ENCODE data around the gene DNMT3A.

The DNMT3A gene

GRCh38 chr2:25324905-25325592, 16.7 kb downstream of the DNMT3A start:
- no peak for DNase-seq (ENCODE audit: low spot score)

DNA sequence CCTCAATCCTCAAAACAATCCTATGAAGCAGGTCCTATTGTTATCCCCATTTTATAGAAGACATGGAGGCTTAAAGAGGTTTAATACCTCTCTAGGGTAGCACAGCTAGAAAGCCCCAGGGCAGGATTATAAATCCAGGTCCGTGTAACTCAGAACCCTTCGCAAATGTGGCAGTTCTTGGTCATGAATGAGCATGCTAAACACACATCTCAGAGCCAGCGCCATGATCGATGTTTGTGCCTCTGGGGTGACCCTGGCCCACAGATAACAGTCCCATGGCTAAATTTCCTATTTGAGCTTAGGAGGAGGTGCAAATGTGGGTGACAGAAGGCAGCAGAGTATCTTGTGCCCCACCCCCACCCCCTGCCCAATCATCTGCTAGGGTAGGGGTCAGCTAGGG, 17.5 kb downstream of the DNMT3A start:
- no peak for DNase-seq (ENCODE audit: low spot score)

DNA sequence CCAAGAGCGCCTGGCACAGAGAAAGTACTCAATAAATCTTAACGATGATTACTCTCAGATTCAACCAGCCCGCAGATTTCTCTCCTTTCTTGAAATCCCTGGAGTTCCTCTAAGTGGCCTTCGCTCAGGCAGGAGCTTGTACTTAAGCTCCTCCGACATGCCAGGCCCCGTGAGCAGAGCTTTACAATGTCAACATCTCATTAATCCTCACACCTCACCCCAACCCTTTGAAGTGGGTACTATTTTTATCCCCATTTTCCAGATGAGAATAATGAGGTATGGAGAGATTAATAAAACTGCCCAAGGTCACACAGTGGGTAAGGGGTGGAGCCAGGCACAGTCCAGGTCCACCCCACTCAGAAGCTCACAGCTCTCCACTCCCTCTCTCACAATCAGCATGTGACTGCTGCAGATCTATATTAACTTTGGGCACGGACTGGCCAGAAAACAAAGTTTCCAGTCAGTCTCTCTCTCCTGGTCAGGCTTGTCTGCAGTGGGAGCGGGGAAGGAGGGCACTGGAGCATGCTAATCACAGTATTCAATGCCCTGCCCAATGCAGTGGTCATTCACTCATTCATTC, 18.0 kb downstream of the DNMT3A start:
- DNase-seq (ENCODE audit: low spot score) = no peak

DNA sequence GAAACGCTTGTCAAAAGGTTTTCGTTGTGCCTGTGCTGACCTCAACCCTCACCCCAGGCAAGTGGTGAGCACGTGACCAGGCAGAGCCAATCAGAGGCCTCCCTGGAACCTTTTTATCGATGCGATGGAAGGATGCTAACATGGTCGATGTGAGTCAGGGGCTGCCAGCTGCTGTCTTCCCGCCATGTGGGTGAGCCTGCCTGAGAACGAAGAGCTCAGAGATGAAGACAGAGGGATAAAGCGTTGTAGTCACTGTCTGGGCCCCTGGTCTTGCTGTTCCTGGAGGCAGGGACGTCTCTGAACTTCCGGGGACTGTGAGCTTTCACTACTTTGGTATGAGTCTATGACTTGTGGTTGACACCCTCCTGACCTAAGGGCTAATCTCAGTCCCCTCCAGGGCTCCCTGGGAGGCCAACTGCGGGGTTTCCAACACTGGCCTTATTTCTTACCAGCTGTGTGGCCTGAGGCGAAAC, 18.6 kb downstream of the DNMT3A start:
- DNase-seq (ENCODE audit: low spot score) = no peak

DNA sequence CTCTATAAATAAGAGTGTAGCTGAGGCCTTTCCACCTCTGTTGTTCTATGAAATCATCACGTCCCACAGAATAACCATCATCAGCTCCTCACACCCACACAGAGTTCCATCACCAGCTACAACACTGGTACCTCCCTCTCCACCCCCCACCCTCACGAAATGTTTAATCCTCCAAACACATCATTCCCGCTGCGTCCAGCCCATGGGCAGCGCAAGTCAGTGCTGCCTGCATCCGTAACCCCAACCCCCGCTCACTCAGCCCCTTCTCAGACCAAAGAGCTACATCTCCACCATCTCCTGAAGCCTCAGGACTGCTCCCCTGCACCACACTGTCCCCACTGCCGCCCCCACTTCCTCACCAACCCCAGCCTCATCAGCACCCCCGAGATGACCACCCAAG, 19.4 kb downstream of the DNMT3A start:
- DNase-seq (ENCODE audit: low spot score) = no peak

DNA sequence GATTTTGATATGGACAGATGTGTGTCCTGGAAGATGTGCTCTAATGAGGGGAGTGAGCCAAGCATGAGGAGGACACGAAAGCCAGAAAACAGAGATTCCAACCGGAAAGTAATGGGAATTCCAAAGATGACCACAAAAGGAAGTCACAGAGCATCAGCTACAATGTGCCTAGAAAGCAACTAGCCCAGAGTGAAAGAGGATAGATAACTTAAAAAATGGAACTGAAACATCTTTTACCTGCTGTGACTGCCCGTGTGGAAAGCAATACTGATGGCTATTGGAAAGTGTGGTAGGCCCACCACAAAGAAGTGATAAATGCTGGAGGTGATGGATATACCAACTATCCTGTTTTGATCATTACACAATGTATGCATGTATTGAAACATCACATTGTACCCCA, 21.6 kb downstream of the DNMT3A start:
- DNase-seq (ENCODE audit: low spot score) = no peak

GRCh38 chr2:25316101-25316500, 25.6 kb downstream of the DNMT3A start:
- no peak for DNase-seq (ENCODE audit: low spot score)

DNA sequence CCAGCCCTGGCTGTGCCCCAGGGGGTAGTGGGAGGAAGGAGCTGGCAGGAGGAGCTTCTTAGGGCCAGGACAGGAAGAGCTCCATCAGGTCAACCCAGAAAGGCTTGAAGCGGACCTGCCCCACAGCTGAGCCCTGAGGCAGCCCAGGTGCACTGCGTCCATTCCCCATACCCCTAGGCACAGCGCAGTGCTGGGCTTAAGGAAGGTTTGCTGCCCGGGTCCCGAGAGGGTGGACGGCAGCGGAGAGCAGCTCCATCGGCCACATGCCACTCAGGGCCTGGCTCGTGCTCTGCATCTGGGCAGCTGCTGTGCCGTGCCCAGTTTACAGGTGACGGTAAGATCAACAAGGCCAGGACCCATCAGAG, 26.4 kb downstream of the DNMT3A start:
- DNase-seq (ENCODE audit: low spot score) = no peak

- DNase-seq (ENCODE audit: low spot score) = peak; percentile 27
Measured at GRCh38 chr2:25314514-25315315, 27.0 kb downstream of the DNMT3A start.

- no peak for DNase-seq (ENCODE audit: low spot score)
Measured at GRCh38 chr2:25313711-25314513, 27.8 kb downstream of the DNMT3A start.

DNA sequence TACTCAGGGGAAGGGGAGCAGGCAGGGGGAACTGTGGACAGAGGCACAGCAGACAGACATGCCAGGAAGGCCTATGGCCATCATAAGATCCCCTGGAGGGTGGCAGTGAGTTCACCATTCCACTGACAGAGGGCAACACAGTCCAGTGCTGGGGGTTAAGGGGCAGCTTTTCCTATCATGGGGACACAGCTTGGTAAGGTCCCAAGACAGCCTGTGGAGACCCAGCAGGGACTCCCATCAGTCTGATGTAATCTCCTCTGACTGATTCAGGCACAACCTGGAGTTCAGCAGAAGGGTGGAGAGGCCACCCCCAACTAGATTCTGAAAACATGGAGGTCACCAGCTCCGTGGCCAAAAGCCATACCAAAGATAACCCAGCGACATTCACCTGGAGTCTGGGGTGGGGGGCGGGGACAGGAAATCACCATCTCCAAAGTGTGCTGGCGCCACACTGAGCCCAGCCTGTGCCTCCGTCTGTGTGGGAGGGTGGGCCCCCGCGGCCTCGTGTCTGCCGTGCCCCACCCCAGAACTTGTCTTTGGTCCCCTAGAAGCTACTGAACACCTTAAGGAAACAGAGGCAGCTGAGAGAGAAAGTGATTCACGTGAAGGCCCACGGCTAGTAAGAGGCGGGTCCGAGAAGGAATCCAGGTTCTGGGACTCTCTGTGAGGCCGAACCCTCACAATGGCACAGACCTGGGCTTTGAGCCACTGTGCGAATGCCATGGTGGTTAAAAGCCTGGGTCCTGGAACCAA, 28.6 kb downstream of the DNMT3A start:
- no peak for DNase-seq (ENCODE audit: low spot score)

- no peak for DNase-seq (ENCODE audit: low spot score)
Measured at GRCh38 chr2:25311865-25312575, 29.7 kb downstream of the DNMT3A start.

GRCh38 chr2:25310965-25311864, 30.5 kb downstream of the DNMT3A start:
- DNase-seq (ENCODE audit: low spot score) = no peak

GRCh38 chr2:25310709-25310964, 31.1 kb downstream of the DNMT3A start:
- no peak for DNase-seq (ENCODE audit: low spot score)

- peak; percentile 74 for DNase-seq (ENCODE audit: low spot score)
Measured at GRCh38 chr2:25309402-25309801, 32.3 kb downstream of the DNMT3A start.

GRCh38 chr2:25308599-25308998, 33.1 kb downstream of the DNMT3A start:
- DNase-seq (ENCODE audit: low spot score) = no peak

DNA sequence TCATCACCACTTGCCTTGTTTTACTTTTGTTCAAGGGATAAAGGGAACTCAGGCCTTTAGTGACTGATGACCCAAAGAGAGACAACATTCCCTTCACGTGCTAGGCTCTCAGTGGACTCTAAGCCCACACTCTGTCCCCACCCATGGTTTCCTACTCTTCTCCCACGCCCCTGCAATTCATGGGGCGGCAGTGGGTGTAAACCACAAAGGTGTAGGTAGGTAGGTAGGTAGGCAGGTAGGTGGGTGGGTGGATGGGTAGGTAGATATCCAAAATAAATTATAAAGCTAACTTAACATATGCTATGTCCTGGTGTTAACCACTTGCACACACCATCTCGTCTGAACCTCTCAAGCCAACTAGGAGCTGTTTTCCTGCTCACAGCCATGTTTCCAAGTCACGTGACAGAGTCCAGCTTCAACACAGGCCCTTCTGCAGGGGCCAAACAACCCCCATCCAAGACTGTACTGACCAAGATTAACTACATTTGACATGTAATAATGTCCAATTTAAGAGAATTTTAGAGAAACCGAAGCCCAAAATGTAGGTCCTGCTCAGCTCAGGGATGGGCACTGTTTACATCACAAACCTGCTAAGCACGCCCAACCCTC, 33.7 kb downstream of the DNMT3A start:
- no peak for DNase-seq (ENCODE audit: low spot score)

DNA sequence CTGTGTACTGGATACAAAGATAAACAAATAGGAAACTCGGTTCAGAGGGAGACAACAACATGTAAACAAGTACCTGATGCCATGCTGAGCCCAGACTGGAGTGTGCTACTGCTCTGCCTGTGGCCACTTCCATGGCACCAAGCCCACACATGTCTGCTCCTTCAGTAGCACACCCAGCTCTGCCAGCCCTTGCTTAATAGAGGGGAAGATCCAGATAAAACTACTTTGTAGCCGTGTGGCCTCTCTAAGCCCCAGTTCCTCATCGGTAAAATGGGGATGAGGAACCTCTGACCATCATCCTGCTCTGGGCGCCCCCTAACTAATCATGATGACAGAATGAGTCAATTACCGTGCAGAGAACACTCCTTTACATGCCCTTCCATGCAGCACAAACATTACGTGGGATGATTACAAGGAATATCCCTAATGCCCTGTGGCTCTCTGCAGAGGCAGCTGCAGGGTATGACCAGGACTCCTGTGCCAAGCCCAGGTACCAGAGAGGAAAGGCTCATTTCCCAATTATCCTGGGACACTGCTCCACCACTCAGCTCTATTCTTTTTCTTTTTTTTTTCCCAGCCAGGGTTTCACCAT, 34.9 kb downstream of the DNMT3A start:
- no peak for DNase-seq (ENCODE audit: low spot score)

DNA sequence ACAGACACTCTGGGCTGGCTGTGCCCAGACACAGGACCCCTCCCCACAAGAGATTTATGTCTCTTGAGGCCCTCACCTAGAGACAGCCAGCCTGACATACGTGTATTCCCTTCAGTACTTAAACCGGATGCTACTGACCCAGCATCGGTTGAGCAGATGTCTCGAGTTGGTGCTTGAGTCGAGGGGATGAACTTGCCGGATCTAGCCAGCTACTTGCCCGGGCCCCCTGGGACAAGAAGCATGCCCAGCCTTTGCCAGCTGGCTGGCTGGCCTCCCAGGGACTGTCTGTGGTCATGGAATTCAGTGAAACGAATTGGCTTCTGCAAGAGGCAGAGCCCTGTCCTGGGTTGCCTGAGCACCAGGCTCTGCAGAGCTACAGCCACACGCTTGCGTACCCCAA, 36.0 kb downstream of the DNMT3A start:
- DNase-seq (ENCODE audit: low spot score) = no peak

Measured in NAMALWA (cell line).